Kidney (tissue), 14 donors: ENCODE measurements around the gene TMEM185B. TPM values are rescaled to one million over a fixed set of nuclear protein-coding genes. Genes with fewer than 3 reads are reported as not detected.

Experiments used
- DNase-seq, 5 donors: peaks; one replicate each; pipeline ENCODE4 v3.0.0-alpha.2; 2013 to 2020
- FAIRE-seq: peaks from 2 replicates; lab custom pipeline; 2012; peaks lifted over from hg19 to GRCh38; lab: Jason Lieb, UNC
- H3K27ac ChIP-seq, 2 donors: one replicate each; pipeline ENCODE4 v1.7.0; 2013; ENCODE audit warnings: low read depth in 2 of 2, low read length in 2 of 2, inconsistent platforms in 1 of 2
- H3K27me3 ChIP-seq: one replicate; pipeline ENCODE4 v1.7.1; 2013; ENCODE audit warnings: low read length, inconsistent platforms; ENCODE audit not compliant: control insufficient read depth, insufficient read depth
- H3K36me3 ChIP-seq, 3 donors: one replicate each; pipeline versions ENCODE4 v1.7.0 to v1.7.1; 2013; ENCODE audit warnings: low read length in 3 of 3, control low read depth in 1 of 3, inconsistent platforms in 1 of 3; ENCODE audit not compliant: insufficient read depth in 3 of 3, control insufficient read depth in 2 of 3
- H3K4me1 ChIP-seq, 3 donors: one replicate each; pipeline versions ENCODE4 v1.7.0 to v1.7.1; 2013; ENCODE audit warnings: low read length in 3 of 3, inconsistent platforms in 1 of 3, low read depth in 1 of 3; ENCODE audit not compliant: control insufficient read depth in 2 of 3, insufficient read depth in 2 of 3
- H3K4me3 ChIP-seq, 3 donors: one replicate each; pipeline versions ENCODE4 v1.7.0 to v1.8.1; 2013; ENCODE audit warnings: low read length in 3 of 3, control low read depth in 1 of 3, inconsistent platforms in 1 of 3
- H3K9ac ChIP-seq, 3 donors: one replicate each; pipeline versions ENCODE4 v1.7.0 to v1.7.1; 2013; ENCODE audit warnings: low read length in 3 of 3, control low read depth in 1 of 3, inconsistent platforms in 1 of 3
- H3K9me3 ChIP-seq, 3 donors: one replicate each; pipeline versions ENCODE4 v1.7.0 to v1.7.1; 2013; ENCODE audit warnings: low read length in 3 of 3, control low read depth in 1 of 3, inconsistent platforms in 1 of 3; ENCODE audit not compliant: control insufficient read depth in 2 of 3, insufficient read depth in 1 of 3
- CTCF ChIP-seq: IDR thresholded peaks from 3 replicates; pipeline ENCODE4 v1.5.1; 2012; ENCODE audit warnings: mild to moderate bottlenecking, moderate library complexity, borderline replicate concordance; ENCODE audit not compliant: insufficient read depth; ENCODE audit errors: extremely low read depth
- intact Hi-C: fragments of 100-400 bp; cut with DNase I; formaldehyde crosslinking; loops from one replicate; pipeline ENCODE4 v1.11.1; 2022
- polyA plus RNA-seq: library from polyadenylated mRNA; stranded (reverse); fragments of 350-450 nt; fragmentation: Illumina TruSeq; extraction: RNeasy Lipid Tissue Mini Kit (QIAGEN cat#74804); gene quantifications from one replicate; pipeline ENCODE4 v1.2.3, GENCODE V29; 2014; ENCODE audit warnings: low read depth, low replicate concordance; ENCODE audit not compliant: insufficient read depth
- total RNA-seq: library from RNA; stranded (reverse); fragmentation: NEBNext Ultra II Directional; extraction: Animal tissue kit (Norgen Biotek cat#: 25700); gene quantifications from one replicate; pipeline ENCODE4 v1.2.1, GENCODE V29; 2021
- donor health status: control.
- donor health status: control.
- donor health status: control.
- donor health status: control.
- donor health status: control.
- donor health status: DM: yes; HTN: yes; CAD: no.
- donor health status: Normal renal cell carcinoma (clear cell type).

TMEM185B gene
- total and polyA plus RNA-seq, 2 donors from 2014 or later = 8.0 to 28.1 TPM

DNA sequence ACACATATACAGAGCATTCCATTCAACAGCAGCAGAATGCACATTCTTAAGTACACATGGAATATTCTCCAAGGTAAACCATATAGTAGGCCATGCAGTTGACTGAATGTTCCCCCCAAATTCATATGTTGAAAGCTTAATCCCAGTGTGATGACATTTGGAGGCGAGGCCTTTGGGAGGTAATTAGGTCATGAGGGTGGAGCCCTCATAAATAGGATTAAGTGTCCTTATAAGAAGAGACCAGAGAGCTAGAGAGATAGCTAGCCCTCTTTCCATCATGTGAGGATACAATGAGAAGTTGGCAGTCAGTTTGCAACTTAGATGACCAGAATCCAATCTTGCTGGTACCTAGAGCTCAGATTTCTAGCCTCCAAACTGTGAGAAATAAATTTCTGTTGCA, 27.6 kb downstream of the TMEM185B start:
- Histone ChIP-seq H3K9me3 (no peaks in the 10 kb centered on the region), H3K9ac (no peak overlapping the region), H3K27ac (no peak overlapping the region), H3K4me3 (no peak overlapping the region), H3K36me3 (no peaks in the 10 kb centered on the region), H3K4me1 (no peaks in the 10 kb centered on the region), H3K27me3 (no peaks in the 10 kb centered on the region)
- FAIRE-seq = no peak
- no peak for TF ChIP-seq CTCF
- DNase-seq = no peak
- intact Hi-C loops = no loop called here

DNA sequence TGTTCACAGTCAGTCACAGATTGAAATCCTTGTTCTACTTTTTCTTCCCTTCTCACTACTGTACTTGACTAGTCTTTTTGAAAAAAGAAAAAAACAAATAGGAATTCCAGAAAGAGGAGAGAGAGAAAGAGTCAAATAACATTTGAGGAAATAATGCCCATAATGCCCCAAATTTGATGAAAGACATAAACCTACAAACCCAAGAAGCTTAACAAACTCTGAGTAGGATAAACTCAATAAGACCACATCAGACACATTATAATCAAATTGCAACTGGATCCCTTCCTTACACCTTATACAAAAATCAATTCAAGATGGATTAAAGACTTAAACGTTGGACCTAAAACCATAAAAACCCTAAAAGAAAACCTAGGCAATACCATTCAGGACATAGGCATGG, 30.9 kb downstream of the TMEM185B start:
- DNase-seq = no peak
- no peak for TF ChIP-seq CTCF
- Histone ChIP-seq H3K4me1 (no peaks in the 10 kb centered on the region), H3K36me3 (no peaks in the 10 kb centered on the region), H3K4me3 (no peak overlapping the region), H3K9me3 (no peaks in the 10 kb centered on the region), H3K27ac (no peak overlapping the region), H3K9ac (no peak overlapping the region), H3K27me3 (no peaks in the 10 kb centered on the region)
- intact Hi-C loops = no loop called here
- no peak for FAIRE-seq

DNA sequence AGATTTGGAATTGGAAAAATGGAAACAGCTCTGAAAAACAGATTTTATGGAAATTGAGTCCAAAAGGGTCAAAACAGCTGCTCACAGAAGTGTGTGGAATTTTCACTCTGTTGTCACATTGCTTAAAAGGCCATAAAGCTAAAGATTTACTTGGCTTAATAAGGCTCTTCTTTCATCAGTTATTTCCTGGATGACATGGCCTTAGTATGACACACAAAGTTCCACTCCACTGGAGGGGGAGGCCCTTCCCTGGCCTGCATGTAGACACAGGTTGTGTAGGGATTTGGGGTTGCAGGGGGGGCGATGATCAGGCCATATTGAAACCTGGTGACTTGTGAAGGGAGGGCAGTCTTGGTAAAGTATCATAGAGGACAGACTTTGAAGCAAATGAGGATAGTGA, 34.0 kb downstream of the TMEM185B start:
- H3K27ac ChIP-seq = no peak overlapping the region

More for the DNA sequence above, 34.0 kb downstream of the TMEM185B start:
- DNase-seq (no peak), FAIRE-seq (no peak)
- intact Hi-C loops = no loop called here
- H3K9me3 ChIP-seq = no peaks in the 10 kb centered on the region
- H3K4me3 ChIP-seq = no peak overlapping the region
- no peaks in the 10 kb centered on the region for H3K4me1 ChIP-seq
- H3K36me3 ChIP-seq = no peaks in the 10 kb centered on the region
- H3K27me3 ChIP-seq = no peaks in the 10 kb centered on the region
- H3K9ac ChIP-seq = no peak overlapping the region
- no peak for TF ChIP-seq CTCF
